Rectal smooth muscle tissue (tissue), 1 donor: ENCODE data around the gene EARS2.

ENCODE experiments used
- H3K27ac ChIP-seq: one replicate; pipeline ENCODE4 v1.7.0; 2013; ENCODE audit warnings: low read depth, low read length, inconsistent platforms
- H3K27me3 ChIP-seq: one replicate; pipeline ENCODE4 v1.7.0; 2013; ENCODE audit warnings: low read length; ENCODE audit not compliant: control insufficient read depth, insufficient read depth
- H3K36me3 ChIP-seq: one replicate; pipeline ENCODE4 v1.7.0; 2013; ENCODE audit warnings: low read length; ENCODE audit not compliant: control insufficient read depth, insufficient read depth
- H3K4me1 ChIP-seq: one replicate; pipeline ENCODE4 v1.7.0; 2013; ENCODE audit warnings: low read length; ENCODE audit not compliant: control insufficient read depth, insufficient read depth
- H3K4me3 ChIP-seq: one replicate; pipeline ENCODE4 v1.7.0; 2013; ENCODE audit warnings: low read length
- H3K9ac ChIP-seq: one replicate; pipeline ENCODE4 v1.7.0; 2013; ENCODE audit warnings: low read length

The EARS2 gene

GRCh38 chr16:23479138-23479537 is 78.0 kb downstream of the EARS2 start:
- Histone ChIP-seq H3K27me3 (no peaks in the 10 kb centered on the region), H3K9ac (no peak overlapping the region), H3K4me3 (no peak overlapping the region), H3K36me3 (peaks cover 32% of the 10 kb centered on the region), H3K27ac (no peak overlapping the region), H3K4me1 (no peaks in the 10 kb centered on the region)

- Histone ChIP-seq H3K27me3 (no peaks in the 10 kb centered on the region), H3K9ac (no peak overlapping the region), H3K27ac (no peak overlapping the region), H3K36me3 (peaks cover 36% of the 10 kb centered on the region), H3K4me3 (no peak overlapping the region), H3K4me1 (no peaks in the 10 kb centered on the region)
Observed at GRCh38 chr16:23478566-23478965, 78.6 kb downstream of the EARS2 start.

- no peaks in the 10 kb centered on the region for H3K4me1 ChIP-seq
- H3K27me3 ChIP-seq = no peaks in the 10 kb centered on the region
- no peak overlapping the region for H3K27ac ChIP-seq
- H3K9ac ChIP-seq = no peak overlapping the region
- H3K36me3 ChIP-seq = peaks cover 36% of the 10 kb centered on the region
- no peak overlapping the region for H3K4me3 ChIP-seq
Observed at GRCh38 chr16:23476289-23476688, 80.9 kb downstream of the EARS2 start.
